ENCODE data around the gene CPT1B. TPM values are rescaled to one million over a fixed set of nuclear protein-coding genes. Genes with fewer than 3 reads are reported as not detected.

The CPT1B gene
- total and polyA plus RNA-seq, 2 experiments from 2014 or later: 5.6 to 14.4 TPM

- H3K9me2 ChIP-seq (ENCODE audit: insufficient read depth): no peaks in the 10 kb centered on the region
- DNase-seq (ENCODE audit: low spot score) (no peak), ATAC-seq (peak; percentile 8; the same call in 1 of the 3 replicates)
- H3K4me3 ChIP-seq: no peak overlapping the region
- H3K27ac Mint-ChIP-seq: no peak overlapping the region
- H3K4me1 Mint-ChIP-seq: peaks cover 22% of the 10 kb centered on the region
- H3K27ac ChIP-seq (ENCODE audit: low read depth): no peak overlapping the region
- no peaks in the 10 kb centered on the region for H3K79me2 ChIP-seq (replicated peaks; ENCODE audit: insufficient read depth)
- no peak for TF ChIP-seq EZH2phosphoT487 (IDR thresholded peaks at IDR 0.05; ENCODE audit: unreplicated experiment)
- TF ChIP-seq EZH2 (IDR thresholded peaks at IDR 0.05; ENCODE audit: low read depth, unreplicated experiment): no peak
- TF ChIP-seq, protein P1, sequence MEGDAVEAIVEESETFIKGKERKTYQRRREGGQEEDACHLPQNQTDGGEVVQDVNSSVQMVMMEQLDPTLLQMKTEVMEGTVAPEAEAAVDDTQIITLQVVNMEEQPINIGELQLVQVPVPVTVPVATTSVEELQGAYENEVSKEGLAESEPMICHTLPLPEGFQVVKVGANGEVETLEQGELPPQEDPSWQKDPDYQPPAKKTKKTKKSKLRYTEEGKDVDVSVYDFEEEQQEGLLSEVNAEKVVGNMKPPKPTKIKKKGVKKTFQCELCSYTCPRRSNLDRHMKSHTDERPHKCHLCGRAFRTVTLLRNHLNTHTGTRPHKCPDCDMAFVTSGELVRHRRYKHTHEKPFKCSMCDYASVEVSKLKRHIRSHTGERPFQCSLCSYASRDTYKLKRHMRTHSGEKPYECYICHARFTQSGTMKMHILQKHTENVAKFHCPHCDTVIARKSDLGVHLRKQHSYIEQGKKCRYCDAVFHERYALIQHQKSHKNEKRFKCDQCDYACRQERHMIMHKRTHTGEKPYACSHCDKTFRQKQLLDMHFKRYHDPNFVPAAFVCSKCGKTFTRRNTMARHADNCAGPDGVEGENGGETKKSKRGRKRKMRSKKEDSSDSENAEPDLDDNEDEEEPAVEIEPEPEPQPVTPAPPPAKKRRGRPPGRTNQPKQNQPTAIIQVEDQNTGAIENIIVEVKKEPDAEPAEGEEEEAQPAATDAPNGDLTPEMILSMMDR (conservative IDR thresholded peaks at IDR 0.05; ENCODE audit: low read depth in 2 of 2): peak; percentile 52 to 64
- H4K20me1 ChIP-seq (replicated peaks; ENCODE audit: insufficient read depth): no peaks in the 10 kb centered on the region
- H3K36me3 Mint-ChIP-seq (ENCODE audit: low read depth): no peaks in the 10 kb centered on the region
- H3K4me3 Mint-ChIP-seq: peak overlapping the region; percentile 46; the same call in 2 of the 3 replicates
- H3F3A ChIP-seq (replicated peaks; ENCODE audit: low read depth): 0 out of 2 replicates have a peak, but pooled peaks cover 5% of the 10 kb centered on the region
- H3K4me2 ChIP-seq: no peak overlapping the region
- H3K27me3 Mint-ChIP-seq (ENCODE audit: insufficient read depth, low read depth, poor library complexity): peaks cover 14% of the 10 kb centered on the region
- H3K36me3 ChIP-seq (ENCODE audit: insufficient read depth): no peaks in the 10 kb centered on the region
- H3K4me1 ChIP-seq (ENCODE audit: insufficient read depth): peaks cover 5% of the 10 kb centered on the region
- no peak overlapping the region for H2AFZ ChIP-seq
- H3K9me3 Mint-ChIP-seq: no peaks in the 10 kb centered on the region
- peaks cover 9% of the 10 kb centered on the region; the same call in 1 of the 2 replicates for H3K27me3 ChIP-seq (ENCODE audit: insufficient read depth)
These were observed 43.9 kb upstream of the CPT1B start for GRCh38 chr22:50621948-50622722.

- no peaks in the 10 kb centered on the region for H3K36me3 Mint-ChIP-seq (ENCODE audit: low read depth)
- peaks cover 22% of the 10 kb centered on the region for H3K4me1 Mint-ChIP-seq
- H3K4me2 ChIP-seq: no peak overlapping the region
- H3K36me3 ChIP-seq (ENCODE audit: insufficient read depth): no peaks in the 10 kb centered on the region
- no peaks in the 10 kb centered on the region for H3K9me2 ChIP-seq (ENCODE audit: insufficient read depth)
- peaks cover 14% of the 10 kb centered on the region for H3K27me3 Mint-ChIP-seq (ENCODE audit: insufficient read depth, low read depth, poor library complexity)
- DNase-seq (ENCODE audit: low spot score) (no peak), ATAC-seq (no peak)
- peaks cover 9% of the 10 kb centered on the region; the same call in 1 of the 2 replicates for H3K27me3 ChIP-seq (ENCODE audit: insufficient read depth)
- no peaks in the 10 kb centered on the region for H3K9me3 Mint-ChIP-seq
- no peak overlapping the region for H2AFZ ChIP-seq
- H3K27ac ChIP-seq (ENCODE audit: low read depth): no peak overlapping the region
- H3F3A ChIP-seq (replicated peaks; ENCODE audit: low read depth): 0 out of 2 replicates have a peak, but pooled peaks cover 5% of the 10 kb centered on the region
- H3K79me2 ChIP-seq (replicated peaks; ENCODE audit: insufficient read depth): no peaks in the 10 kb centered on the region
- H3K4me3 Mint-ChIP-seq: peak overlapping the region; percentile 46; the same call in 1 of the 3 replicates
- peaks cover 4% of the 10 kb centered on the region; the same call in 1 of the 2 replicates for H3K4me1 ChIP-seq (ENCODE audit: insufficient read depth)
- no peak overlapping the region for H3K4me3 ChIP-seq
- TF ChIP-seq ZNF114 (CRISPR knock-in tag; IDR thresholded peaks at IDR 0.05) (no peak), JUNB (IDR thresholded peaks at IDR 0.05; ENCODE audit: unreplicated experiment) (no peak), EZH2phosphoT487 (IDR thresholded peaks at IDR 0.05; ENCODE audit: unreplicated experiment) (no peak)
- H3K27ac Mint-ChIP-seq: no peak overlapping the region
- no peaks in the 10 kb centered on the region for H4K20me1 ChIP-seq (replicated peaks; ENCODE audit: insufficient read depth)
These were observed 43.2 kb upstream of the CPT1B start for GRCh38 chr22:50621356-50621880.

All from GM23338 (cell line).